Endodermal cell (in vitro differentiated cells): ENCODE results near the gene IGFL1. TPM values are rescaled to one million over a fixed set of nuclear protein-coding genes. Genes with fewer than 3 reads are reported as not detected.

Experiments used
- DNase-seq: peaks from one replicate; pipeline ENCODE4 v3.0.0-alpha.2; 2017
- H3K27ac ChIP-seq: 2 replicates; pipeline ENCODE4 v1.5.1; 2013; ENCODE audit warnings: mild to moderate bottlenecking, low read depth, low read length, moderate library complexity
- H3K27me3 ChIP-seq: 2 replicates; pipeline ENCODE4 v1.6.1; 2013; ENCODE audit warnings: mild to moderate bottlenecking, low read length, moderate library complexity; ENCODE audit not compliant: insufficient read depth, control insufficient read depth, poor library complexity, severe bottlenecking
- H3K36me3 ChIP-seq: 2 replicates; pipeline ENCODE4 v1.7.0; 2013; ENCODE audit warnings: mild to moderate bottlenecking, low read length, moderate library complexity; ENCODE audit not compliant: control insufficient read depth, insufficient read depth
- H3K4me1 ChIP-seq: one replicate; pipeline ENCODE4 v1.7.0; 2013; ENCODE audit warnings: low read length; ENCODE audit not compliant: control insufficient read depth, insufficient read depth
- H3K4me3 ChIP-seq: 2 replicates; pipeline ENCODE4 v1.5.1; 2013; ENCODE audit warnings: mild to moderate bottlenecking, low read length, moderate library complexity
- H3K9ac ChIP-seq: 2 replicates; pipeline ENCODE4 v1.6.1; 2013; ENCODE audit warnings: mild to moderate bottlenecking, low read length, moderate library complexity; ENCODE audit not compliant: poor library complexity, severe bottlenecking; ENCODE audit errors: extremely low read depth
- H3K9me3 ChIP-seq: 2 replicates; pipeline ENCODE4 v1.6.1; 2013; ENCODE audit warnings: mild to moderate bottlenecking, low read length, moderate library complexity; ENCODE audit not compliant: control insufficient read depth
- H3K27ac Mint-ChIP-seq: 2 replicates; pipeline ENCODE4 v1.8.0; 2020; ENCODE audit warnings: mixed read lengths
- H3K27me3 Mint-ChIP-seq: 2 replicates; pipeline ENCODE4 v1.8.0; 2021; ENCODE audit warnings: mild to moderate bottlenecking, mixed read lengths; ENCODE audit not compliant: insufficient read depth
- H3K36me3 Mint-ChIP-seq: 2 replicates; pipeline ENCODE4 v1.8.0; 2020; ENCODE audit warnings: low read depth, mixed read lengths
- H3K4me1 Mint-ChIP-seq: 2 replicates; pipeline ENCODE4 v1.8.0; 2020; ENCODE audit warnings: mixed read lengths
- H3K4me3 Mint-ChIP-seq: 2 replicates; pipeline ENCODE4 v1.8.0; 2020; ENCODE audit warnings: mild to moderate bottlenecking, moderate library complexity, mixed read lengths
- H3K9me3 Mint-ChIP-seq: 2 replicates; pipeline ENCODE4 v1.8.0; 2020; ENCODE audit warnings: mild to moderate bottlenecking, mixed read lengths
- WGBS, 2 experiments: methylation state at CpG; one replicate each; pipeline versions ENCODE4 v1.1.5 to v1.1.7; 2013; ENCODE audit warnings: missing lambda C conversion rate in 2 of 2, mixed read lengths in 1 of 2; ENCODE audit not compliant: insufficient coverage in 1 of 2, insufficient read length in 1 of 2; 5-methylcytosine and 5-hydroxymethylcytosine counted together
- total RNA-seq, 2 donors: library from RNA; stranded (reverse); fragmentation: NEBNext Ultra II Directional in 1 of 2; extraction: Animal tissue kit (Norgen Biotek cat#: 25700) in 1 of 2; gene quantifications; 2 replicates in 1 of 2; 3 replicates in 1 of 2; pipeline ENCODE4 v1.2.1, GENCODE V29; 2021
- TF ChIP-seq, protein P1 (sequence below): fragments of 200-600 bp; sonication (generic); conservative IDR thresholded peaks from 2 replicates; pipeline ENCODE4 v1.5.0; 2021; ENCODE audit warnings: antibody characterized with exemption, mild to moderate bottlenecking

Gene IGFL1
- total RNA-seq, 2 donors from 2014 or later = not detected

DNA sequence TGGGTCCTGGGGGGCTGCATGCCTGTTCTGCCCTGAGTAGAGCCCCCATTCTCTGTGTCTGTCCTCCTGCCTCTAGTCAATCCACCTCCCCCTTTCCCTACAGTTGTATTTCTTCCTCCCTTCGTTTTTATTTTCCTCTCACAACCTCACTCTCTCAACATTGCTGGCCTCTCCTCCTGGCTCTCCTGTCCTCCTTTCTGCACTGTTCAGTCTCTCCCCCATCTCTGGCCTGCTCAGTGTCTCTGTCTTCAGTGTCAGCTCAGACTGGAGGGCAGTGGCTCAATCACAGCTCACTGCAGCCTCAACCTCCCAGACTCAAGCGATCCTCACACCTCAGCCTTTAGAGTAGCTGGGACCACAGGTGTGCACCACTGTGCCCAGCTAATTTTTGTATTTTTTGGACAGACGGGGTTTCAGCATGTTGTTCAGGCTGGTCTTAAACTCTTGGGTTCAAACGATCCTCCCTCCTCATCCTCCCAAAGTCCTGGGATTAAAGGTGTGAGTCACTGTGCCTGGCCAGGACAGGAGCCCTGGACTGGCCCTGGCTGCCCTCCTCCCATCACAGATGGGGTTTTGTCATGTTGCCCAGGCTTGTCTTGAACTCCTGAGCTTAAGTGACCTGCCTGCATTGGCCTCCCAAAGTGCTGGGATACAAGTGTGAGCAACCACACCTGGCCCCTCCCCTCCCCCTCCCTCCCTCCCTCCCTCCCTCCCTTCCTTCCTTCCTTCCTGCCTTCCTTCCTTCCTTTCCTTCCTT is 32.0 kb upstream of the IGFL1 start:
- no peak overlapping the region for H3K4me3 ChIP-seq
- H3K9ac ChIP-seq = no peak overlapping the region
- Mint-ChIP-seq H3K4me3 (no peak overlapping the region), H3K4me1 (peaks cover 5% of the 10 kb centered on the region), H3K27ac (no peak overlapping the region), H3K36me3 (no peaks in the 10 kb centered on the region), H3K27me3 (peaks cover 16% of the 10 kb centered on the region), H3K9me3 (peaks cover 19% of the 10 kb centered on the region)
- no peaks in the 10 kb centered on the region for H3K36me3 ChIP-seq
- H3K9me3 ChIP-seq = peaks cover 2% of the 10 kb centered on the region
- 77 to 88% methylated on average over 3 to 4 of the region's 4 CpGs for WGBS, 2 experiments
- H3K4me1 ChIP-seq = no peaks in the 10 kb centered on the region
- no peaks in the 10 kb centered on the region for H3K27me3 ChIP-seq
- DNase-seq = no peak
- no peak overlapping the region for H3K27ac ChIP-seq
- TF ChIP-seq, protein P1, sequence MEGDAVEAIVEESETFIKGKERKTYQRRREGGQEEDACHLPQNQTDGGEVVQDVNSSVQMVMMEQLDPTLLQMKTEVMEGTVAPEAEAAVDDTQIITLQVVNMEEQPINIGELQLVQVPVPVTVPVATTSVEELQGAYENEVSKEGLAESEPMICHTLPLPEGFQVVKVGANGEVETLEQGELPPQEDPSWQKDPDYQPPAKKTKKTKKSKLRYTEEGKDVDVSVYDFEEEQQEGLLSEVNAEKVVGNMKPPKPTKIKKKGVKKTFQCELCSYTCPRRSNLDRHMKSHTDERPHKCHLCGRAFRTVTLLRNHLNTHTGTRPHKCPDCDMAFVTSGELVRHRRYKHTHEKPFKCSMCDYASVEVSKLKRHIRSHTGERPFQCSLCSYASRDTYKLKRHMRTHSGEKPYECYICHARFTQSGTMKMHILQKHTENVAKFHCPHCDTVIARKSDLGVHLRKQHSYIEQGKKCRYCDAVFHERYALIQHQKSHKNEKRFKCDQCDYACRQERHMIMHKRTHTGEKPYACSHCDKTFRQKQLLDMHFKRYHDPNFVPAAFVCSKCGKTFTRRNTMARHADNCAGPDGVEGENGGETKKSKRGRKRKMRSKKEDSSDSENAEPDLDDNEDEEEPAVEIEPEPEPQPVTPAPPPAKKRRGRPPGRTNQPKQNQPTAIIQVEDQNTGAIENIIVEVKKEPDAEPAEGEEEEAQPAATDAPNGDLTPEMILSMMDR = no peak

DNA sequence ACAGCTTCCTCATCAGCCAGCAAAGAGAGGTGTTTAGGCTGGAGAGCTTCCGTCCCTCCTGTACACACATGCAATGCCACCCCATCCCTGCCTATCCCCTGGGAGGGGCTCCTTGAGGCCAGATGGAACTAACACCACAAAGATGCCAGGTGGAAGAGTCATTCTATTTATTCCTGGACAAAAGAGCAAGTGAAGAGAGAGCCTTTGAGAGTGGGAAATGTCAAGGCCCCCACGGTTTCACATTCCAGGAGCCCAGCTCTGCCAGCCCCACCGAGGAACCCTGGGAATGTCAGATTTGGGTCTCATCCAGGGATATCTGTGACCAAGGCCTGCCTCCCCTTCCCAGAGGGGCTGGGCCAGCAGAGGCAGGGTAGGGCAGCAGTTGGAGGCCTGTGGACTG is 30.8 kb upstream of the IGFL1 start:
- H3K4me1 Mint-ChIP-seq = peaks cover 3% of the 10 kb centered on the region
- Histone ChIP-seq H3K27me3 (no peaks in the 10 kb centered on the region), H3K27ac (no peak overlapping the region), H3K9me3 (peaks cover 15% of the 10 kb centered on the region), H3K4me3 (no peak overlapping the region), H3K4me1 (no peaks in the 10 kb centered on the region), H3K36me3 (no peaks in the 10 kb centered on the region), H3K9ac (no peak overlapping the region)
- H3K9me3 Mint-ChIP-seq = peaks cover 32% of the 10 kb centered on the region
- no peak for DNase-seq
- H3K27ac Mint-ChIP-seq = no peak overlapping the region
- TF ChIP-seq, protein P1 = no peak
- no peak overlapping the region for H3K4me3 Mint-ChIP-seq
- H3K36me3 Mint-ChIP-seq = no peaks in the 10 kb centered on the region
- WGBS, 2 experiments = 94% methylated on average over 3 of the region's 3 CpGs; no CpG with 5 or more reads in 1 of the 2 experiments
- peaks cover 16% of the 10 kb centered on the region for H3K27me3 Mint-ChIP-seq

DNA sequence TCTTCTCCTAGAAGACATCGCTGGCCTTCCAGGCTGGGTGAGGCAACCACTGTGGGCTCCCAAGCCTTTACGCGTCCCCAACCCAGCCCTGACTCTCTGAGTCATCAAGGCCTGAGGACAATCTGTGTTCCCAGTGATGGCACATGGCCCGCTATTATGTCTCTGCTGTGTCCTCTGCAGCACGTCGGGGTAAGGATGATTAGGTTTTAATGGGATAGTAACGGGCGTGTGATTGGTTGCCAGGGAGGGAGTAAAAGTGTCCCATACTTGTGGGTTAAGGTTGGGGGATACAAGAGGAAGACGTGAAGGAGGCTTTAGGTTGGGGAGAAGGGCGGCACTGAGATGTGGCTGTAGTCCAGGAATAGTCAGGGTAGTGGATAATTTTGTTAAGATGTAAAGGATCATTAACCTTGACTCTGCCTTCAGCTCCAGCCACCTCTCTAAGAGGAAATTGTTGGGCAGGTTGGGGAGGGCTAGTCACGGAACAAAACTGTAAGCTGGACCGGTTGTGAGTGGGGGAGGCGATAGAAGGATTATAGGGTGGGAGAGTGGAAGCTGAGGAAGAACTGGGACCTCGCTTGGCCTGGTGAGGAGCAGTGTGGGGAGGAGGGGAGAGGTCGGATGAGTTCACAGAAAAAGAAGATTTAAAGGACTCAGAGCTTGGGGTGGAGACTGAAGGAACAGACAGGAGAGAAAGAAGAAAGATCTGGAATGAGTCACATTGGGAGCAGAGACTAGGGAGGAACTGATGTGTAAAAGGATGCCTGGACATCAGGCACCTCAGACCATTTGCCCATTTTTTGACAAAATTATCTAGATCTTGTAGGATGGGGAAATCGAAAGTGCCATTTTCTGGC is 27.9 kb upstream of the IGFL1 start:
- TF ChIP-seq, protein P1 = no peak
- Mint-ChIP-seq H3K27me3 (peaks cover 16% of the 10 kb centered on the region), H3K4me3 (no peak overlapping the region), H3K36me3 (no peaks in the 10 kb centered on the region), H3K9me3 (peaks cover 53% of the 10 kb centered on the region), H3K27ac (no peak overlapping the region), H3K4me1 (no peaks in the 10 kb centered on the region)
- H3K27ac ChIP-seq = no peak overlapping the region
- no peaks in the 10 kb centered on the region for H3K4me1 ChIP-seq
- 93% methylated on average over 15 to 16 of the region's 16 CpGs for WGBS, 2 experiments
- peaks cover 28% of the 10 kb centered on the region for H3K9me3 ChIP-seq
- no peak overlapping the region for H3K4me3 ChIP-seq
- no peaks in the 10 kb centered on the region for H3K27me3 ChIP-seq
- H3K36me3 ChIP-seq = no peaks in the 10 kb centered on the region
- no peak for DNase-seq
- H3K9ac ChIP-seq = no peak overlapping the region
